IPS DF 6.9 (cell line): ENCODE measurements around the gene KRTAP4-12.
"Not testable (repeated sequence)": the region's sequence is repeated elsewhere in the genome, so short reads cannot be mapped to it uniquely, and the experiment has no call there.

Source experiments
- DNase-seq: peaks from one replicate; pipeline ENCODE4 v3.0.0-alpha.2; 2013; ENCODE audit warnings: low read depth, low spot score
- H3K27ac ChIP-seq: one replicate; pipeline ENCODE4 v1.5.1; 2013; ENCODE audit warnings: low read length, control low read depth
- H3K27me3 ChIP-seq: 2 replicates; pipeline ENCODE4 v1.6.1; 2013; ENCODE audit warnings: mild to moderate bottlenecking, low read length; ENCODE audit not compliant: control insufficient read depth, insufficient read depth
- H3K36me3 ChIP-seq: 2 replicates; pipeline ENCODE4 v1.6.1; 2013; ENCODE audit warnings: low read length; ENCODE audit not compliant: control insufficient read depth, insufficient read depth
- H3K4me1 ChIP-seq: 2 replicates; pipeline ENCODE4 v1.6.1; 2013; ENCODE audit warnings: low read length; ENCODE audit not compliant: control insufficient read depth, insufficient read depth
- H3K4me3 ChIP-seq: 2 replicates; pipeline ENCODE4 v1.5.1; 2013; ENCODE audit warnings: mild to moderate bottlenecking, low read length
- H3K9me3 ChIP-seq: 2 replicates; pipeline ENCODE4 v1.6.1; 2013; ENCODE audit warnings: low read length, inconsistent platforms; ENCODE audit not compliant: control insufficient read depth, insufficient read depth
- WGBS: extraction: QIAGEN DNeasy Blood & Tissue Kit; methylation state at CpG from one replicate; pipeline ENCODE4 v1.1.7; 2013; ENCODE audit warnings: mixed read lengths, missing lambda C conversion rate; ENCODE audit not compliant: insufficient read length, insufficient coverage; 5-methylcytosine and 5-hydroxymethylcytosine counted together

The KRTAP4-12 gene

DNA sequence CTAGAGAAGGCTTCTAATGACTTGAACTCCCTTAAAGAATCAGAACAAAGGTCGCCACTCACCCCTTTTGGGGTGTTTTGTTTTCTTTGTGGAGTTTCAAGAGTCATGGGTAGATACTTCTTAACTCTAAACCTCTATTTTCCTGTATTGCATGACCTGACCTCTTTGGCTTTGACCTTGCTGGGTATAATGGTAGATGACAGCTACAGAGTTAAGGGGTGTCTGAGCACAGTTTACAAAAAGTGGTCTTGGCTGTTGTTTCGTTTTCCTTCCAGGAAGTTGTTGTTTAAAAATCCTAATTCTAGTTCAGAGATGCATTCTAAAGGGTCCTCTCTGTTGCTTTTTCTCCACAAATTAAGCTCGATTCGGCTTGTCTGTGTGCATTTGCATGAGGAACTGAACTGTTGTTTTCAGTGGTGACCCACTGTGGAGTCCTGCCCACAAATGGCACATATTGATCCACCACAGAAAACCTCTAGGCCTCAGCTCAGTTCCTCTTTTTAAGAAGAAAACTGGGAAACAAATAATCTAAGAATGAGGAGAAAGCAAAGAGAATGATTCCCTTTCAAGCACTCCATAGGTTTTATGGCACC is 35.1 kb downstream of the KRTAP4-12 start:
- WGBS = no CpG with 5 or more reads among the region's 4 CpGs
- H3K4me3 ChIP-seq, H3K36me3 ChIP-seq, DNase-seq, H3K9me3 ChIP-seq, H3K27me3 ChIP-seq, H3K4me1 ChIP-seq, H3K27ac ChIP-seq: not testable (repeated sequence)

DNA sequence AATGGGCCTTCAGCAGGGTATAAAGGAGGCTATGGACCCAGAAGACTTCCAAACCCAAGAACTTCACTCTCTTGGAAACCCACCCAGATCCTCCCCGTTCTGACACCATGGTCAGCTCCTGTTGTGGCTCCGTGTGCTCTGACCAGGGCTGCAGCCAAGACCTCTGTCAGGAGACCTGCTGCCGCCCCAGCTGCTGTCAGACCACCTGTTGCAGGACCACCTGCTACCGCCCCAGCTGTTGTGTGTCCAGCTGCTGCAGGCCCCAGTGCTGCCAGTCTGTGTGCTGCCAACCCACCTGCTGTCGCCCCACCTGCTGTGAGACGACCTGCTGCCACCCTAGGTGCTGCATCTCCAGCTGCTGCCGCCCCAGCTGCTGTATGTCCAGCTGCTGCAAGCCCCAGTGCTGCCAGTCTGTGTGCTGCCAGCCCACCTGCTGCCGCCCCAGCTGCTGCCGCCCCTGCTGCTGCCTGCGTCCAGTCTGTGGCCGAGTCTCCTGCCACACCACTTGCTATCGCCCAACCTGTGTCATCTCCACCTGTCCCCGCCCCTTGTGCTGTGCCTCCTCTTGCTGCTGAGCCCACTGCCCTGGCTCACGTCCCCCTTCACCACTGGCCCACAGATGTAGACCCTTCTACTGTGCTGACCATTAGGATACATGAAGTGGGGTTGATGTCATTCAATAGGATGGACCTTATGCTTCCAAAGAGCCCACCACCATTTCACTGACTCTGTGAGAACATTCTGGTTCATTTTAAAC is 39.7 kb downstream of the KRTAP4-12 start, which contains the start of gene KRTAP4-7:
Gene KRTAP4-7 (plus strand): TSS at position 51 of the 757 bp plus-strand sequence. CDS start 57 bp downstream, at position 108.
- H3K4me3 ChIP-seq, H3K4me1 ChIP-seq, DNase-seq, H3K36me3 ChIP-seq, H3K27ac ChIP-seq, H3K27me3 ChIP-seq, H3K9me3 ChIP-seq: not testable (repeated sequence)
- no CpG with 5 or more reads among the region's 14 CpGs for WGBS

DNA sequence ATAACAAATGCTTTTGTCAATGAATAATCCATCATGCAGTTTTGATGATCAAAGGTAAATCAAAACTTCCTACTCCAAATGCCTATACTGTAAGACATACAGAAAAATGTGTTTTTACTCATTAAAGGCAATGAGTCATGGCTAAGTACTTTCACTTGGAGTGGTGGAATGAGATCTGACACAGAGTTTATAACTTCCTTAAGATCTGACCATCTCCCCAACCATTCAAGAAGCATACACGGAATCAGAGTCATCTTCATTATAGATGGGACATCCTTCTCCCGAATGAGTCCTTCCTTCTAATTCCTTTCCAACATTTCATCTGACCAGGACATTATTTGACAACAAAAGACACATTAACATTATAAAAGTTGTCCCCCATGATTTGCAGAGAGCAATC is 40.6 kb downstream of the KRTAP4-12 start:
- not testable (repeated sequence) for H3K27me3 ChIP-seq, H3K36me3 ChIP-seq, H3K27ac ChIP-seq, DNase-seq, H3K4me1 ChIP-seq, H3K4me3 ChIP-seq, H3K9me3 ChIP-seq
- WGBS = no CpG with 5 or more reads among the region's 2 CpGs

DNA sequence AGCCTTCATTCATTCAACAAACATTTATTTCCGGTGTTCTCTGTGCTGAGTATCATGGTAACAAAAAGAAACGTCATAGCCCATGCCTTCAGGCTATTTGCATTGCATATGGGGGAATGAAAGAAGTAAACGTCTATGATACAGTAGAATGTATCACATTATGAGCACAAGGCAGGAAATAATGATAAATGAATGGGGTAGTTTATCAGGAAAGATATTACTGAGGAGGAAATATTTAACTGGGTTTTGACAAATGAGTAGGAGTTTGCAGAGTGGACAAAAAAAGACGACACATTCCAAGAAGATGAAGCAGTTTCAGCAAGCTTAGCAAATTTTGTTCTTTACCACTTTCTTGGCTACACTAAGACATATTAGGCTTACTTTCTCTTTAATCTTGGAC is 41.4 kb downstream of the KRTAP4-12 start:
- H3K27me3 ChIP-seq = no peaks in the 10 kb centered on the region
- H3K4me1 ChIP-seq = no peaks in the 10 kb centered on the region; the same call in 1 of the 2 replicates
- H3K27ac ChIP-seq = no peak overlapping the region
- no peak for DNase-seq
- WGBS = no CpG with 5 or more reads among the region's 4 CpGs
- H3K36me3 ChIP-seq = no peaks in the 10 kb centered on the region
- no peak overlapping the region for H3K4me3 ChIP-seq
- H3K9me3 ChIP-seq = no peaks in the 10 kb centered on the region

DNA sequence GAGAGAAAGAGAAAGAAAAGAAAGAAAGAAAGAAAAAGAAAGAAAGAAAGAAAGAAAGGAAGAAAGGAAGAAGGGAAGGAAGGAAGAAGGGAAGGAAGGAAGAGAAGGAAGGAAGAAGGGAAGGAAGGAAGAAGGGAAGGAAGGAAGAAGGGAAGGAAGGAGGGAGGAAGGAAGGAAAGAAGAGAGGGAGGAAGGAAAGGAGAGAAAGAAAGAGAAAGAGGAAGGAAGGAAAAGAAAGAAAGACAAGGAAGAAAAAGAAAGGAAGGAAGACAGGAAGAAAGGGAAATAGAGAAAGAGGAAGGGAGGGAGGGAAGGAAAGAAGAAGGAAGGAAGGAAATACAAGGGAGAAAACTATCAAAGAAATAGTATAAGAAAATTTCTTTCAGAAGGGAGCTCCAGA is 47.2 kb downstream of the KRTAP4-12 start:
- Histone ChIP-seq H3K4me3 (no peak overlapping the region), H3K27me3 (no peaks in the 10 kb centered on the region), H3K9me3 (no peaks in the 10 kb centered on the region), H3K36me3 (no peaks in the 10 kb centered on the region), H3K27ac (no peak overlapping the region), H3K4me1 (no peaks in the 10 kb centered on the region)
- no peak for DNase-seq

DNA sequence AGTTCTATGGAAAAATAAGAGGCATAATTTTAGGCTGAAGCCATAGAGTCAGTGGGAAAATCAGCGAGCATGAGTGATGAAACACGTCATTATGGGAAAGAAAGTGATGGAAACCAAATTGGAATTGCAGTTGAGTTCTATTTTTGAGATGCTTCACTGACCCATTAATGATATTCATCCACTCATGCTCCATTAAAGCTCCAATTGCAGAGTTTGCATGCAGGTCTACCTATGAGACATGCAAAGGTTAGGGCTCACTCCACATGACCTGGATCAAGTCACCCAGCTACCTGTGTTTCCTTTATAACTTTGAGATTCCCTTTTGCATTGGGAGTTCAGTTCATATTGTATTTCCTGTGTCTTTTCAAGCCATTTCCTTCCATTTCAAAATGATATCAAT is 50.3 kb downstream of the KRTAP4-12 start:
- no CpG with 5 or more reads among the region's 2 CpGs for WGBS
- Histone ChIP-seq H3K9me3 (no peaks in the 10 kb centered on the region), H3K36me3 (no peaks in the 10 kb centered on the region), H3K27ac (no peak overlapping the region), H3K4me3 (no peak overlapping the region), H3K27me3 (no peaks in the 10 kb centered on the region), H3K4me1 (no peaks in the 10 kb centered on the region)
- no peak for DNase-seq
